ENCODE results near the gene PRSS12. TPM values are rescaled to one million over a fixed set of nuclear protein-coding genes. Genes with fewer than 3 reads are reported as not detected.

PRSS12 gene
- total RNA-seq, 1 experiment from 2014 or later = 13.8 TPM

DNA sequence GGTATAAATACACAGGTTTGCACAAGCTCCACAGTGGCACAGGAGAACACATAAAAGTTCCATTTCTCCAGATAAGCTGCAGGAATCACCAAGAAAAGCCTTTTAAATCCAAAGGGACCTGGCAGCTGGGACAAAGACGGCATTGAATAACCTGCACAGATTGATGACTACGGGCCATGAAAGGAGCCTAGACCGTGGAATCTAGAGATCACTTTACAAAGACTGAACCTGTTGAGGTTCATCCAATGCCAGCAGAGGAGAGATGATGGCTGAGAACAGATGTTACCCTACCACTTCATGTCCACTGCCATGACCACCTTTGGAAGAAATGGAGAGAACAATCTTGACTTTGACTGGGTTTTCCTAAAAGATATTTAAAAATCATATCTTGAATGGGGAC, 88.7 kb downstream of the PRSS12 start:
- intact Hi-C loops (cut with micrococcal nuclease) = no loop called here
- Histone ChIP-seq H4K20me1 (ENCODE audit: insufficient read depth) (no peaks in the 10 kb centered on the region), H3K4me3 (replicated peaks in 1 of 2; ENCODE audit: low read depth in 1 of 2, low read length in 2 of 2) (no peak overlapping the region), H3K27ac (ENCODE audit: low read depth, low read length) (no peak overlapping the region), H2AFZ (ENCODE audit: low read depth, low read length, poor library complexity, severe bottlenecking) (no peak overlapping the region), H3K4me2 (ENCODE audit: low read length) (no peak overlapping the region), H3K9me2 (ENCODE audit: insufficient read depth) (no peaks in the 10 kb centered on the region), H3K79me2 (ENCODE audit: insufficient read depth, low read length) (no peaks in the 10 kb centered on the region), H3K27me3 (ENCODE audit: insufficient read depth, low read length) (no peaks in the 10 kb centered on the region), H3K4me1 (ENCODE audit: control insufficient read depth in 1 of 2, insufficient read depth in 2 of 2, low read length in 2 of 2) (no peaks in the 10 kb centered on the region), H3K36me3 (ENCODE audit: control insufficient read depth in 1 of 2, insufficient read depth in 2 of 2, low read length in 2 of 2) (no peaks in the 10 kb centered on the region), H3K9me3 (ENCODE audit: control insufficient read depth in 1 of 2, insufficient read depth in 1 of 2, low read depth in 1 of 2, low read length in 2 of 2) (no peaks in the 10 kb centered on the region), H3K9ac (ENCODE audit: low read length) (no peak overlapping the region)
- DNase-seq (ENCODE audit: low read depth, low spot score) (no peak), ATAC-seq (no peak)
- TF ChIP-seq FOSL1 (IDR thresholded peaks at IDR 0.05; ENCODE audit: low read depth) (no peak), SP1 (IDR thresholded peaks at IDR 0.05; ENCODE audit: low read depth) (no peak), POLR2A (IDR thresholded peaks at IDR 0.05; ENCODE audit: borderline replicate concordance, extremely low read depth, insufficient read depth, insufficient read length) (no peak), RAD21 (IDR thresholded peaks at IDR 0.05; ENCODE audit: low read depth) (no peak), SRF (IDR thresholded peaks at IDR 0.05; ENCODE audit: low read depth) (no peak)
- TF ChIP-seq, protein P1, sequence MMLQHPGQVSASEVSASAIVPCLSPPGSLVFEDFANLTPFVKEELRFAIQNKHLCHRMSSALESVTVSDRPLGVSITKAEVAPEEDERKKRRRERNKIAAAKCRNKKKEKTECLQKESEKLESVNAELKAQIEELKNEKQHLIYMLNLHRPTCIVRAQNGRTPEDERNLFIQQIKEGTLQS (IDR thresholded peaks at IDR 0.05) = no peak
- TF ChIP-seq, protein P2, sequence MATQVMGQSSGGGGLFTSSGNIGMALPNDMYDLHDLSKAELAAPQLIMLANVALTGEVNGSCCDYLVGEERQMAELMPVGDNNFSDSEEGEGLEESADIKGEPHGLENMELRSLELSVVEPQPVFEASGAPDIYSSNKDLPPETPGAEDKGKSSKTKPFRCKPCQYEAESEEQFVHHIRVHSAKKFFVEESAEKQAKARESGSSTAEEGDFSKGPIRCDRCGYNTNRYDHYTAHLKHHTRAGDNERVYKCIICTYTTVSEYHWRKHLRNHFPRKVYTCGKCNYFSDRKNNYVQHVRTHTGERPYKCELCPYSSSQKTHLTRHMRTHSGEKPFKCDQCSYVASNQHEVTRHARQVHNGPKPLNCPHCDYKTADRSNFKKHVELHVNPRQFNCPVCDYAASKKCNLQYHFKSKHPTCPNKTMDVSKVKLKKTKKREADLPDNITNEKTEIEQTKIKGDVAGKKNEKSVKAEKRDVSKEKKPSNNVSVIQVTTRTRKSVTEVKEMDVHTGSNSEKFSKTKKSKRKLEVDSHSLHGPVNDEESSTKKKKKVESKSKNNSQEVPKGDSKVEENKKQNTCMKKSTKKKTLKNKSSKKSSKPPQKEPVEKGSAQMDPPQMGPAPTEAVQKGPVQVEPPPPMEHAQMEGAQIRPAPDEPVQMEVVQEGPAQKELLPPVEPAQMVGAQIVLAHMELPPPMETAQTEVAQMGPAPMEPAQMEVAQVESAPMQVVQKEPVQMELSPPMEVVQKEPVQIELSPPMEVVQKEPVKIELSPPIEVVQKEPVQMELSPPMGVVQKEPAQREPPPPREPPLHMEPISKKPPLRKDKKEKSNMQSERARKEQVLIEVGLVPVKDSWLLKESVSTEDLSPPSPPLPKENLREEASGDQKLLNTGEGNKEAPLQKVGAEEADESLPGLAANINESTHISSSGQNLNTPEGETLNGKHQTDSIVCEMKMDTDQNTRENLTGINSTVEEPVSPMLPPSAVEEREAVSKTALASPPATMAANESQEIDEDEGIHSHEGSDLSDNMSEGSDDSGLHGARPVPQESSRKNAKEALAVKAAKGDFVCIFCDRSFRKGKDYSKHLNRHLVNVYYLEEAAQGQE (IDR thresholded peaks at IDR 0.05; ENCODE audit: low read depth) = no peak
- POLR2A ChIA-PET = no interaction called here
- RAD21 ChIA-PET (ENCODE audit: low non-redundant PET in 1 of 2, low total read pairs in 2 of 2, uncharacterized antibody in 2 of 2, unreplicated experiment in 2 of 2) = no interaction called here
- no TSS peak for BruUV-seq (replicated peaks)
- CTCF ChIA-PET = no interaction called here

DNA sequence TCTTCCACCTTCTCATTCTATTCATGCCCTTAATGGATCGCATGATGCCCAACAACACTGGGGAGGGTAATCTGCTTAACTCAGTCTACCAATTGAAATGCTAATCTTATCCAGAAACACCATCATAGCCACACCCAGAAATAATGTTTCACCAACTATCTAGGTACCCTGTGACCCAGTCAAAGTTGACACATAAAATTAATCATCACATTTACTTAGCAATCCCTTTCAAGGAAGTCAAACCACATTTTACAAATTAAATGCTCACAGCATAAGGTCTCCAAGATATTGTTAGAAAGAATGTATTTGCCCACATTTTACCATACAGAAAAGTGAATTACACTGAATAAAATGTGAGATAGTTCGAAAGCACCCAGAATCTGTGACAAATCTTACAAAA, 92.5 kb downstream of the PRSS12 start:
- no peak overlapping the region for H3K9ac ChIP-seq (ENCODE audit: low read length)
- no TSS peak for BruUV-seq (replicated peaks)
- no peaks in the 10 kb centered on the region for H4K20me1 ChIP-seq (ENCODE audit: insufficient read depth)
- H3K27me3 ChIP-seq (ENCODE audit: insufficient read depth, low read length) = no peaks in the 10 kb centered on the region
- no peak overlapping the region for H3K4me2 ChIP-seq (ENCODE audit: low read length)
- no peak overlapping the region for H3K4me3 ChIP-seq (replicated peaks in 1 of 2; ENCODE audit: low read depth in 1 of 2, low read length in 2 of 2)
- H3K4me1 ChIP-seq (ENCODE audit: control insufficient read depth in 1 of 2, insufficient read depth in 2 of 2, low read length in 2 of 2) = no peaks in the 10 kb centered on the region
- H3K9me3 ChIP-seq (ENCODE audit: control insufficient read depth in 1 of 2, insufficient read depth in 1 of 2, low read depth in 1 of 2, low read length in 2 of 2) = no peaks in the 10 kb centered on the region
- ChIA-PET CTCF (no interaction called here), POLR2A (no interaction called here), RAD21 (ENCODE audit: low non-redundant PET in 1 of 2, low total read pairs in 2 of 2, uncharacterized antibody in 2 of 2, unreplicated experiment in 2 of 2) (no interaction called here)
- H3K36me3 ChIP-seq (ENCODE audit: control insufficient read depth in 1 of 2, insufficient read depth in 2 of 2, low read length in 2 of 2) = no peaks in the 10 kb centered on the region
- no peaks in the 10 kb centered on the region for H3K9me2 ChIP-seq (ENCODE audit: insufficient read depth)
- DNase-seq (ENCODE audit: low read depth, low spot score) = no peak
- H3K27ac ChIP-seq (ENCODE audit: low read depth, low read length) = no peak overlapping the region
- no peaks in the 10 kb centered on the region for H3K79me2 ChIP-seq (ENCODE audit: insufficient read depth, low read length)
- intact Hi-C loops (cut with micrococcal nuclease) = no loop called here
- no peak overlapping the region for H2AFZ ChIP-seq (ENCODE audit: low read depth, low read length, poor library complexity, severe bottlenecking)
- no peak for ATAC-seq
- TF ChIP-seq POLR2A (IDR thresholded peaks at IDR 0.05; ENCODE audit: borderline replicate concordance, extremely low read depth, insufficient read depth, insufficient read length) (no peak), SIN3A (IDR thresholded peaks at IDR 0.05; ENCODE audit: low read depth) (no peak), SP1 (IDR thresholded peaks at IDR 0.05; ENCODE audit: low read depth) (no peak), EZH2phosphoT487 (IDR thresholded peaks at IDR 0.05; ENCODE audit: borderline replicate concordance) (no peak), JUND (IDR thresholded peaks at IDR 0.05) (no peak), ELF1 (IDR thresholded peaks at IDR 0.05; ENCODE audit: borderline replicate concordance, low read depth) (no peak)
